22Rv1 (cell line): ENCODE results near the gene VWC2.

Experiments
- H3K27ac ChIP-seq: fragments of 450-650 bp; 2 replicates; pipeline ENCODE4 v1.5.1; 2017
- CTCF ChIP-seq: fragments of 450-650 bp; IDR thresholded peaks from 2 replicates; pipeline ENCODE4 v1.5.1; 2017; ENCODE audit warnings: mild to moderate bottlenecking
- ZFX ChIP-seq: fragments of 450-650 bp; IDR thresholded peaks from 2 replicates; pipeline ENCODE4 v1.6.1; 2017; ENCODE audit warnings: antibody characterized with exemption, borderline replicate concordance

The VWC2 gene

GRCh38 chr7:49821181-49821580, 47.7 kb downstream of the VWC2 start:
- TF ChIP-seq ZFX (no peak), CTCF (no peak)
- H3K27ac ChIP-seq, result no peak overlapping the region

- H3K27ac ChIP-seq, result no peak overlapping the region
- TF ChIP-seq ZFX (no peak), CTCF (no peak)
Observed at GRCh38 chr7:49822856-49823255, 49.4 kb downstream of the VWC2 start.

- TF ChIP-seq ZFX (no peak), CTCF (no peak)
- H3K27ac ChIP-seq, result no peak overlapping the region
Observed at GRCh38 chr7:49823566-49823965, 50.1 kb downstream of the VWC2 start.

GRCh38 chr7:49839863-49840645, 66.6 kb downstream of the VWC2 start:
- no peak overlapping the region for H3K27ac ChIP-seq
- TF ChIP-seq ZFX, result no peak
- no peak for TF ChIP-seq CTCF

GRCh38 chr7:49840751-49841405, 67.4 kb downstream of the VWC2 start:
- no peak for TF ChIP-seq CTCF
- no peak for TF ChIP-seq ZFX
- H3K27ac ChIP-seq, result no peak overlapping the region

- TF ChIP-seq CTCF (no peak), ZFX (no peak)
Observed at GRCh38 chr7:49845626-49846025, 72.2 kb downstream of the VWC2 start.

GRCh38 chr7:49848211-49848841, 74.9 kb downstream of the VWC2 start:
- TF ChIP-seq ZFX (no peak), CTCF (no peak)

More at GRCh38 chr7:49845626-49846025, 72.2 kb downstream of the VWC2 start:
- H3K27ac ChIP-seq, result no peak overlapping the region

More at GRCh38 chr7:49848211-49848841, 74.9 kb downstream of the VWC2 start:
- H3K27ac ChIP-seq, result no peak overlapping the region
